Esophagus squamous epithelium (tissue), 5 donors: ENCODE data around the gene RTN4RL2. TPM values are rescaled to one million over a fixed set of nuclear protein-coding genes. Genes with fewer than 3 reads are reported as not detected.
A peak's percentile ranks its signal among the peaks of the same experiment; 100 is the strongest.

Source experiments
- DNase-seq: peaks from one replicate; lab custom pipeline; 2025; lab: John Stamatoyannopoulos, UW
- H3K27ac ChIP-seq, 4 donors: fragments of 200-600 bp; sonication (generic); one replicate each; pipeline ENCODE4 v1.5.1; 2016 to 2019; ENCODE audit warnings: mild to moderate bottlenecking in 1 of 4
- H3K27me3 ChIP-seq, 4 donors: fragments of 200-600 bp; sonication (generic); 1 replicate in 3 of 4; 2 replicates in 1 of 4; pipeline versions ENCODE4 v1.5.1 to v1.6.0; 2017 to 2021; ENCODE audit warnings: antibody characterized with exemption in 1 of 4
- H3K36me3 ChIP-seq, 3 donors: fragments of 200-600 bp; sonication (generic); one replicate each; pipeline ENCODE4 v1.5.1; 2016 to 2019
- H3K4me1 ChIP-seq, 3 donors: fragments of 200-600 bp; sonication (generic); one replicate each; pipeline ENCODE4 v1.5.1; 2017 to 2019
- H3K4me3 ChIP-seq, 4 donors: fragments of 200-600 bp; sonication (generic); 1 replicate in 3 of 4; 2 replicates in 1 of 4; pipeline ENCODE4 v1.5.1; 2016 to 2019; ENCODE audit warnings: mild to moderate bottlenecking in 2 of 4, moderate library complexity in 1 of 4
- H3K9me3 ChIP-seq, 3 donors: fragments of 200-600 bp; sonication (generic); one replicate each; pipeline ENCODE4 v1.5.1; 2016 to 2019
- CTCF ChIP-seq, 6 experiments: fragments of 450-650 bp in 4 of 6; fragments of 200-600 bp in 2 of 6; sonication (generic) in 2 of 6; IDR thresholded peaks; one replicate each; pipeline ENCODE4 v1.5.1; 2016 to 2019; ENCODE audit warnings: antibody characterized with exemption in 6 of 6, mild to moderate bottlenecking in 4 of 6, moderate library complexity in 4 of 6
- POLR2A ChIP-seq, 4 donors: fragments of 450-650 bp; IDR thresholded peaks; one replicate each; pipeline ENCODE4 v1.6.1; 2017; ENCODE audit warnings: antibody characterized with exemption in 4 of 4, mild to moderate bottlenecking in 4 of 4, moderate library complexity in 3 of 4
- WGBS, 2 donors: methylation state at CpG; one replicate each; pipeline ENCODE4 v1.1.5; 2018; 5-methylcytosine and 5-hydroxymethylcytosine counted together
- intact Hi-C: fragments of 100-400 bp; cut with DNase I; formaldehyde crosslinking; loops from one replicate; pipeline ENCODE4 v1.15.0; 2022
- total RNA-seq, 4 donors: library from RNA; depleted of rRNA; stranded (reverse); fragments of >200 nt; gene quantifications; one replicate each; pipeline ENCODE4 v1.1.0, GENCODE V29; 2016
- donor health status: DM: yes; HTN: yes; CAD: no.

RTN4RL2 gene
- total RNA-seq, 4 donors from 2014 or later, result 0.66 to 1.1 (median 0.90) TPM

GRCh38 chr11:57482782-57483561 is 22.6 kb downstream of the RTN4RL2 start:
- TF ChIP-seq CTCF (IDR thresholded peaks at IDR 0.05), result peak; percentile 52 to 80 (median 62)
- TF ChIP-seq POLR2A (IDR thresholded peaks at IDR 0.05), result no peak
- H3K27ac ChIP-seq, result no peak overlapping the region
- no peak for DNase-seq
- peak overlapping the region; percentile 14 to 60 (median 32) for H3K4me3 ChIP-seq
- H3K4me1 ChIP-seq, result peaks cover 12 to 29% (median 21%) of the 10 kb centered on the region in 3 donors
- intact Hi-C loops, result loop anchor here (5.0 kb wide), 1 partner anchor 164 kb away; the partner anchor contains the start of gene YPEL4
- H3K27me3 ChIP-seq, result peaks cover 5 to 43% (median 10%) of the 10 kb centered on the region in 4 donors
- peaks cover 0 to 42% (median 4%) of the 10 kb centered on the region in 3 donors for H3K36me3 ChIP-seq
- WGBS, 2 donors, result 6 to 20% methylated on average over 3 to 6 of the region's 52 CpGs
- H3K9me3 ChIP-seq, result no peaks in the 10 kb centered on the region

- 33 to 38% methylated on average over 1 to 3 of the region's 3 CpGs for WGBS, 2 donors
- peaks cover 0 to 48% (median 4%) of the 10 kb centered on the region in 3 donors for H3K36me3 ChIP-seq
- peaks cover 5 to 43% (median 10%) of the 10 kb centered on the region in 4 donors for H3K27me3 ChIP-seq
- no peak for DNase-seq
- H3K4me3 ChIP-seq, result no peak overlapping the region
- no peak for TF ChIP-seq CTCF (IDR thresholded peaks at IDR 0.05)
- TF ChIP-seq POLR2A (IDR thresholded peaks at IDR 0.05), result no peak
- no peaks in the 10 kb centered on the region for H3K9me3 ChIP-seq
- intact Hi-C loops, result loop anchor here (5.0 kb wide), 1 partner anchor 164 kb away; the partner anchor contains the start of gene YPEL4
- H3K4me1 ChIP-seq, result peaks cover 12 to 28% (median 21%) of the 10 kb centered on the region in 3 donors
- H3K27ac ChIP-seq, result no peak overlapping the region
Measured at GRCh38 chr11:57483562-57483918, 23.2 kb downstream of the RTN4RL2 start.

GRCh38 chr11:57484141-57484710 is 23.9 kb downstream of the RTN4RL2 start:
- Histone ChIP-seq H3K36me3 (peaks cover 0 to 54% (median 4%) of the 10 kb centered on the region in 3 donors), H3K4me1 (peaks cover 12 to 28% (median 21%) of the 10 kb centered on the region in 3 donors), H3K4me3 (no peak overlapping the region), H3K27me3 (peaks cover 5 to 38% (median 10%) of the 10 kb centered on the region in 4 donors), H3K27ac (no peak overlapping the region), H3K9me3 (no peaks in the 10 kb centered on the region)
- WGBS, 2 donors, result 21 to 40% methylated on average over 1 to 6 of the region's 7 CpGs
- intact Hi-C loops, result loop anchor here (5.0 kb wide), 1 partner anchor 163 kb away; the partner anchor contains the start of gene YPEL4
- TF ChIP-seq CTCF (IDR thresholded peaks at IDR 0.05), result no peak
- no peak for TF ChIP-seq POLR2A (IDR thresholded peaks at IDR 0.05)
- no peak for DNase-seq

GRCh38 chr11:57485217-57485990 is 25.1 kb downstream of the RTN4RL2 start:
- TF ChIP-seq POLR2A (IDR thresholded peaks at IDR 0.05), result no peak
- TF ChIP-seq CTCF (IDR thresholded peaks at IDR 0.05), result no peak
- H3K4me1 ChIP-seq, result peaks cover 12 to 28% (median 21%) of the 10 kb centered on the region in 3 donors
- intact Hi-C loops, result no loop called here
- no peak overlapping the region for H3K4me3 ChIP-seq
- WGBS, 2 donors, result 59 to 74% methylated on average over 5 to 8 of the region's 10 CpGs
- H3K9me3 ChIP-seq, result no peaks in the 10 kb centered on the region
- peaks cover 0 to 66% (median 4%) of the 10 kb centered on the region in 3 donors for H3K36me3 ChIP-seq
- DNase-seq, result no peak
- peaks cover 5 to 35% (median 10%) of the 10 kb centered on the region in 4 donors for H3K27me3 ChIP-seq
- H3K27ac ChIP-seq, result no peak overlapping the region
